Fibroblast of lung (primary cell): ENCODE results near the gene ATG7.

Source experiments
- EZH2 ChIP-seq: IDR thresholded peaks from 2 replicates; pipeline ENCODE4 v1.5.1; 2012; ENCODE audit warnings: low read length, control low read depth, mild to moderate bottlenecking; ENCODE audit errors: missing control alignments
- TF ChIP-seq, protein P1 (sequence below), 2 donors: IDR thresholded peaks in 1 of 2; conservative IDR thresholded peaks in 1 of 2; 1 replicate in 1 of 2; 2 replicates in 1 of 2; pipeline ENCODE4 v1.5.1; 2011 to 2012; ENCODE audit warnings: low read length in 2 of 2, control low read depth in 1 of 2, inconsistent platforms in 1 of 2, low read depth in 1 of 2, mild to moderate bottlenecking in 1 of 2

- TF ChIP-seq, protein P1, sequence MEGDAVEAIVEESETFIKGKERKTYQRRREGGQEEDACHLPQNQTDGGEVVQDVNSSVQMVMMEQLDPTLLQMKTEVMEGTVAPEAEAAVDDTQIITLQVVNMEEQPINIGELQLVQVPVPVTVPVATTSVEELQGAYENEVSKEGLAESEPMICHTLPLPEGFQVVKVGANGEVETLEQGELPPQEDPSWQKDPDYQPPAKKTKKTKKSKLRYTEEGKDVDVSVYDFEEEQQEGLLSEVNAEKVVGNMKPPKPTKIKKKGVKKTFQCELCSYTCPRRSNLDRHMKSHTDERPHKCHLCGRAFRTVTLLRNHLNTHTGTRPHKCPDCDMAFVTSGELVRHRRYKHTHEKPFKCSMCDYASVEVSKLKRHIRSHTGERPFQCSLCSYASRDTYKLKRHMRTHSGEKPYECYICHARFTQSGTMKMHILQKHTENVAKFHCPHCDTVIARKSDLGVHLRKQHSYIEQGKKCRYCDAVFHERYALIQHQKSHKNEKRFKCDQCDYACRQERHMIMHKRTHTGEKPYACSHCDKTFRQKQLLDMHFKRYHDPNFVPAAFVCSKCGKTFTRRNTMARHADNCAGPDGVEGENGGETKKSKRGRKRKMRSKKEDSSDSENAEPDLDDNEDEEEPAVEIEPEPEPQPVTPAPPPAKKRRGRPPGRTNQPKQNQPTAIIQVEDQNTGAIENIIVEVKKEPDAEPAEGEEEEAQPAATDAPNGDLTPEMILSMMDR (conservative IDR thresholded peaks at IDR 0.05 in 1 of 2, IDR thresholded peaks at IDR 0.05 in 1 of 2; ENCODE audit: low read depth in 1 of 2, low read length in 2 of 2), result no peak
- TF ChIP-seq EZH2, result no peak
Observed at GRCh38 chr3:11459186-11459824, 187.1 kb downstream of the ATG7 start.
